ENCODE results near the gene IRF2.

The IRF2 gene

GRCh38 chr4:184439856-184440594 is 34.3 kb downstream of the IRF2 start:
- DNase-seq (ENCODE audit: extremely low read depth, insufficient read length) = no peak
- H3K27me3 ChIP-seq (replicated peaks; ENCODE audit: control insufficient read depth, insufficient read depth, low read length) = no peaks in the 10 kb centered on the region
- H3K4me3 ChIP-seq (replicated peaks; ENCODE audit: low read depth, low read length) = no peak overlapping the region
- TF ChIP-seq, protein P1, sequence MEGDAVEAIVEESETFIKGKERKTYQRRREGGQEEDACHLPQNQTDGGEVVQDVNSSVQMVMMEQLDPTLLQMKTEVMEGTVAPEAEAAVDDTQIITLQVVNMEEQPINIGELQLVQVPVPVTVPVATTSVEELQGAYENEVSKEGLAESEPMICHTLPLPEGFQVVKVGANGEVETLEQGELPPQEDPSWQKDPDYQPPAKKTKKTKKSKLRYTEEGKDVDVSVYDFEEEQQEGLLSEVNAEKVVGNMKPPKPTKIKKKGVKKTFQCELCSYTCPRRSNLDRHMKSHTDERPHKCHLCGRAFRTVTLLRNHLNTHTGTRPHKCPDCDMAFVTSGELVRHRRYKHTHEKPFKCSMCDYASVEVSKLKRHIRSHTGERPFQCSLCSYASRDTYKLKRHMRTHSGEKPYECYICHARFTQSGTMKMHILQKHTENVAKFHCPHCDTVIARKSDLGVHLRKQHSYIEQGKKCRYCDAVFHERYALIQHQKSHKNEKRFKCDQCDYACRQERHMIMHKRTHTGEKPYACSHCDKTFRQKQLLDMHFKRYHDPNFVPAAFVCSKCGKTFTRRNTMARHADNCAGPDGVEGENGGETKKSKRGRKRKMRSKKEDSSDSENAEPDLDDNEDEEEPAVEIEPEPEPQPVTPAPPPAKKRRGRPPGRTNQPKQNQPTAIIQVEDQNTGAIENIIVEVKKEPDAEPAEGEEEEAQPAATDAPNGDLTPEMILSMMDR (IDR thresholded peaks at IDR 0.05; ENCODE audit: insufficient read depth, low read length, poor library complexity, severe bottlenecking) = no peak
- H3K36me3 ChIP-seq (ENCODE audit: control insufficient read depth, insufficient read depth, low read length) = peaks cover 4% of the 10 kb centered on the region

- TF ChIP-seq, protein P1 (IDR thresholded peaks at IDR 0.05; ENCODE audit: insufficient read depth, low read length, poor library complexity, severe bottlenecking) = no peak
These were observed 35.0 kb downstream of the IRF2 start for GRCh38 chr4:184439386-184439785.

DNA sequence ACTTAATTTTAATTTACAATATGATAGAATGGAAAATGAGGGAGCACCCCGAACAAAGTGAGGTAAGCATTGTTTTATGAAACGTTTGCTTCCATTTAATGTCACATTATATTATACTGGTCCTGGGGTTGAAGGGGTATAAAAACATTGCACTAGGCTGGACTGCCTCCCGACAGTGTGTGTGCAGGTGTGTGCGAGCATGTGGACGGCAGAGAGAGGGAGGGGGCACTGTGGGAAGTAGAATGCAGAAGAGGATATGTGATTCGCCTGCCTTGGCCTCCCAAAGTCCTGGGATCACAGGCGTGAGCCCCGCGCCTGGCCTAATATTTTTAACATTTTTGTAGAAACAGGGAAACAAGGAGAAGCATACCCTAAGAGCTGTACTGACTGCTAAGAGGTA is 36.0 kb downstream of the IRF2 start:
- Histone ChIP-seq H3K36me3 (ENCODE audit: control insufficient read depth, insufficient read depth, low read length) (no peaks in the 10 kb centered on the region; the same call in none of the 2 replicates), H3K27me3 (replicated peaks; ENCODE audit: control insufficient read depth, insufficient read depth, low read length) (no peaks in the 10 kb centered on the region), H3K4me3 (replicated peaks; ENCODE audit: low read depth, low read length) (no peak overlapping the region)
- no peak for DNase-seq (ENCODE audit: extremely low read depth, insufficient read length)
- TF ChIP-seq, protein P1 (IDR thresholded peaks at IDR 0.05; ENCODE audit: insufficient read depth, low read length, poor library complexity, severe bottlenecking) = no peak

More at GRCh38 chr4:184439386-184439785, 35.0 kb downstream of the IRF2 start:
- Histone ChIP-seq H3K36me3 (ENCODE audit: control insufficient read depth, insufficient read depth, low read length) (peaks cover 4% of the 10 kb centered on the region), H3K4me3 (replicated peaks; ENCODE audit: low read depth, low read length) (no peak overlapping the region), H3K27me3 (replicated peaks; ENCODE audit: control insufficient read depth, insufficient read depth, low read length) (no peaks in the 10 kb centered on the region)
- no peak for DNase-seq (ENCODE audit: extremely low read depth, insufficient read length)

DNA sequence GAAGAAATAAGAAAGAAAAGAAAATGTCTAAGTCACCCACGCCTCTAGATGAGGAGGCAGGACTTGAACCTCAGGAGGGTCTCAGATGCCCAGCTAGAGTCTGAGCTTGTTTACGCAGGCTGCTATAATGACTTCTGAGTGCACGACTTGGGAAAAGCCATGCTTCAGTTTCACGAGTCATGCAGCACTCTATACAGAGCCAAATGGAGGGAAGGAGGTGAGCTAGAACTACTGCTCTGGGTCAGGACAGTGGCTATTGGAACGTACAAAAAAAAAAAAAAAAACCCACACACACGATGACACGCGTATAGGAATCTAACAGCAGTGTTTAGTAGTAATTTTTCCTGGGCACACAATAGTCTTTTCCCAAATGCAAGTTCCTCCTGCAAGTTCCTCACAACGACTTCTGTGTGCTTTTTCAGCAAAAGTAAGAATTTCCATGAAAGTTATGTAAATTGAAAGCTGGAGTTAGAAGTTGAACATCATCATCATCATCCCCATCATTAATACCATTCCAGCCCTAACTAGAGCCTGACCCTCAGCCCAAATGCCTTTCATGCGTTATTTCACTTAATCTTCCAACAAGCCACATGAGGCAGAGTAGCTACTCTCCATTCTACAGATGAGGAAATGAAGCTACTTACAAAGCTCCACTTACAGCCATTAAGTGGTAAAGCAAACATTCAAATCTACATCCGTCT is 36.6 kb downstream of the IRF2 start:
- DNase-seq (ENCODE audit: extremely low read depth, insufficient read length) = no peak
- no peak overlapping the region for H3K4me3 ChIP-seq (replicated peaks; ENCODE audit: low read depth, low read length)
- peaks cover 4% of the 10 kb centered on the region for H3K36me3 ChIP-seq (ENCODE audit: control insufficient read depth, insufficient read depth, low read length)
- H3K27me3 ChIP-seq (replicated peaks; ENCODE audit: control insufficient read depth, insufficient read depth, low read length) = no peaks in the 10 kb centered on the region
- TF ChIP-seq, protein P1 (IDR thresholded peaks at IDR 0.05; ENCODE audit: insufficient read depth, low read length, poor library complexity, severe bottlenecking) = no peak

DNA sequence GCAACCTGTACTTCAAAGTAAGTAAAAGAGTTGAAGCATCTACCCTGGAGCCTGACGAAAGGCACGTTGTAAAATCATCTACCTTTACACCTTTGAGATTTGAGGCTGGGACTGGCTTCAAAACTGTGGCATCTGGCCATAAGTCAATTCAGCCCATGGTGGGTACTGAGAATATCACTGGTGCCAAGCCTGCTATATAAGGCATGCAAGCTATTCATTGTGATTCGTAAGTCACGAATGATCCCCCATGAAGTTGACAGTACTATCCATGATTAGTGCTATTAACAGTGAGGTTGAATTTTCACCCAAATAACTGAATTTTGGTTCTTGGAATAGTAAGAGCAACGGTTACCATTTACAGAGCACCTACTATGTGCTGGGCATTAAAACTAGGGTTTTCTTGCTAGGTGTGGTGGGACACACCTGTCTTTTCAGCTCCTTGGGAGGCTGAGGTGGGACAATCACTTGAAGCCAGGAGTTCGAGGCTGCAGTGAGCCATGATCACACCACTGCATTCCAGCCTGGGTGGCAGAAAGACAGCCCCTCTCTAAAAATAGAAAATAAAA is 39.8 kb downstream of the IRF2 start:
- TF ChIP-seq, protein P1 (IDR thresholded peaks at IDR 0.05; ENCODE audit: insufficient read depth, low read length, poor library complexity, severe bottlenecking) = no peak
- DNase-seq (ENCODE audit: extremely low read depth, insufficient read length) = no peak
- peaks cover 4% of the 10 kb centered on the region for H3K36me3 ChIP-seq (ENCODE audit: control insufficient read depth, insufficient read depth, low read length)
- no peak overlapping the region for H3K4me3 ChIP-seq (replicated peaks; ENCODE audit: low read depth, low read length)
- H3K27me3 ChIP-seq (replicated peaks; ENCODE audit: control insufficient read depth, insufficient read depth, low read length) = no peaks in the 10 kb centered on the region

Measured in GM06990 (cell line).